Activated B cell treated with CpG ODN at 0.5 μM for 24 hours (primary cell): ENCODE measurements around the gene WDR75. TPM values are rescaled to one million over a fixed set of nuclear protein-coding genes. Genes with fewer than 3 reads are reported as not detected.

Experiments used
- ATAC-seq: fragments of 200-7000 bp; cut with Tn5 transposase; one replicate; pipeline ENCODE4 v1.10.0; 2021; ENCODE audit warnings: low read depth, mild to moderate bottlenecking, moderate library complexity
- CTCF ChIA-PET: fragments of 350-600 bp; sonication (Branson Sonifier 250); formaldehyde crosslinking; loops from one replicate; lab custom pipeline; 2021; ENCODE audit warnings: antibody characterized with exemption; lab: Charles Lee
- POLR2A ChIA-PET: fragments of 350-600 bp; sonication (Branson Sonifier 250); formaldehyde crosslinking; loops from one replicate; lab custom pipeline; 2021; ENCODE audit warnings: antibody characterized with exemption; lab: Charles Lee
- DNase-seq: peaks from one replicate; pipeline ENCODE4 v3.0.0; 2022
- H3K27ac Mint-ChIP-seq: one replicate; pipeline ENCODE4 v1.8.0; 2020; ENCODE audit warnings: mixed read lengths
- H3K27me3 Mint-ChIP-seq: one replicate; pipeline ENCODE4 v1.8.0; 2021; ENCODE audit warnings: mixed read lengths
- H3K36me3 Mint-ChIP-seq: one replicate; pipeline ENCODE4 v1.8.0; 2021; ENCODE audit warnings: low read depth, mixed read lengths
- H3K4me1 Mint-ChIP-seq: one replicate; pipeline ENCODE4 v1.8.0; 2021; ENCODE audit warnings: mixed read lengths
- H3K4me3 Mint-ChIP-seq: one replicate; pipeline ENCODE4 v1.8.0; 2020; ENCODE audit warnings: mild to moderate bottlenecking, mixed read lengths
- H3K9me3 Mint-ChIP-seq: one replicate; pipeline ENCODE4 v1.8.0; 2020; ENCODE audit warnings: mixed read lengths
- intact Hi-C: fragments of 100-400 bp; cut with micrococcal nuclease; formaldehyde crosslinking; loops from one replicate; pipeline ENCODE4 v1.15.1; 2024
- total RNA-seq: library from RNA; stranded (reverse); gene quantifications from 2 replicates; pipeline ENCODE4 v1.2.3, GENCODE V29; 2022
- TF ChIP-seq, protein P1 (sequence below): fragments of 200-600 bp; IDR thresholded peaks from one replicate; pipeline ENCODE4 v1.8.0; 2022; ENCODE audit warnings: antibody characterized with exemption, mild to moderate bottlenecking

The WDR75 gene
- total RNA-seq, 1 donor from 2014 or later = 61.2 TPM

DNA sequence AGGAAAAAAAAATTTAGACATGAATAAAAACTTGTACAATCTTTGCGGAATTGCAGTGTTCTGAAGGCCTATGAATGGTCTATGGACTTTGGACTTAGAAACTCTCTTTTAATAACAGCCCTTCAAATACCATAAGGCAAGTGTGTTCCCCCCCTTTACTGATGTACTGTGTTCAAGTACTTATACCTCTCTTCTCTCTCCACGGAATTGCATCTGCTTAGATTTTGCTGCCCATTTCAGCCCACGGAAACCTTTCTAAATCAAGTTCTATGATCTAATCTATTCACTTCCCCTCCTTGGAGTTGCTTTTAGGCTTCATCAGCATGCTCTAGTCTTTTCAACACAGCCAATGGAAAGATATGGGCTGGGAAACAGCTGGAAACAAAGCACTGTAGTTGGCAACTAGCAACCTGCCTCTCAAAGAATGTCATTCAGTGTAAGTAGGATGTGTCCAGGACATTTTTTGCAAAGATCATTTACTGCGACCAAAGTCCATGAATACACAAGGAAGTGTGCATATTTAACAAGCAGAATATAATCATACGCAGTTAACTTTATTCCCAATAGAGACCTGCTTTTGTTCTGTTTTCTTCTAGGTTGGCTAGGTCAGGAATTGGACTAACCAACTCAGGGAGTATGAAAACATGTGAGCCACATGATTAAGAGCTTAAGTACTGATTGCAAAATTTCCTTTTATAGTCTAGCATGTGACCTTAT, 81.3 kb downstream of the WDR75 start:
- Mint-ChIP-seq H3K36me3 (no peaks in the 10 kb centered on the region), H3K27ac (no peak overlapping the region), H3K4me3 (no peak overlapping the region), H3K27me3 (peaks cover 4% of the 10 kb centered on the region), H3K4me1 (no peaks in the 10 kb centered on the region), H3K9me3 (no peaks in the 10 kb centered on the region)
- ATAC-seq (no peak), DNase-seq (no peak)
- TF ChIP-seq, protein P1, sequence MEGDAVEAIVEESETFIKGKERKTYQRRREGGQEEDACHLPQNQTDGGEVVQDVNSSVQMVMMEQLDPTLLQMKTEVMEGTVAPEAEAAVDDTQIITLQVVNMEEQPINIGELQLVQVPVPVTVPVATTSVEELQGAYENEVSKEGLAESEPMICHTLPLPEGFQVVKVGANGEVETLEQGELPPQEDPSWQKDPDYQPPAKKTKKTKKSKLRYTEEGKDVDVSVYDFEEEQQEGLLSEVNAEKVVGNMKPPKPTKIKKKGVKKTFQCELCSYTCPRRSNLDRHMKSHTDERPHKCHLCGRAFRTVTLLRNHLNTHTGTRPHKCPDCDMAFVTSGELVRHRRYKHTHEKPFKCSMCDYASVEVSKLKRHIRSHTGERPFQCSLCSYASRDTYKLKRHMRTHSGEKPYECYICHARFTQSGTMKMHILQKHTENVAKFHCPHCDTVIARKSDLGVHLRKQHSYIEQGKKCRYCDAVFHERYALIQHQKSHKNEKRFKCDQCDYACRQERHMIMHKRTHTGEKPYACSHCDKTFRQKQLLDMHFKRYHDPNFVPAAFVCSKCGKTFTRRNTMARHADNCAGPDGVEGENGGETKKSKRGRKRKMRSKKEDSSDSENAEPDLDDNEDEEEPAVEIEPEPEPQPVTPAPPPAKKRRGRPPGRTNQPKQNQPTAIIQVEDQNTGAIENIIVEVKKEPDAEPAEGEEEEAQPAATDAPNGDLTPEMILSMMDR = no peak
- ChIA-PET POLR2A (no interaction called here), CTCF (no interaction called here)
- intact Hi-C loops = no loop called here

DNA sequence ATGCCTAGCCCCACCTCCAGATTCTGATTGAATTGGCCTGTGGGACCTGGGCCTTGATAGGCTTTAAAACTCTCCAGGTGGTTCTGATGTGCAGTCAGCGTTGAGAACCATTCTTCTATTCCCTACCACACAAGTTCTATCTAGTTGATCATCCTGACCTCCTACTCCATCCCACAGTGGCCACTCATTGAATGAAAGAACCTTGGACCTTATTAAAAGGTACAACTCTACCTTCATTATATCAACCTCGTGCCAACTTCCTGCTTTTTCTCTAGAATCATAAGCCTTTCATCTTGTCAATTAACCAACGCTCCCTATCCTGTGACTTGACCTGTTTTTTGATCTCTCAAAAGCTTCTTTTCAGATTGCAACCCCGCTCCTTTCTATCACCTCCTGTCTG, 83.5 kb downstream of the WDR75 start:
- Mint-ChIP-seq H3K4me3 (no peak overlapping the region), H3K4me1 (no peaks in the 10 kb centered on the region), H3K27ac (no peak overlapping the region), H3K36me3 (no peaks in the 10 kb centered on the region), H3K27me3 (peaks cover 4% of the 10 kb centered on the region), H3K9me3 (no peaks in the 10 kb centered on the region)
- ATAC-seq (no peak), DNase-seq (no peak)
- intact Hi-C loops = no loop called here
- CTCF ChIA-PET = no interaction called here
- POLR2A ChIA-PET = no interaction called here
- TF ChIP-seq, protein P1 = no peak

Other genes starting within 250 kb of the WDR75 start
- gene SLC40A1, start 139.3 kb downstream of the WDR75 start, total RNA-seq = 0.12 and 0.20 TPM in 2 replicates
- 27.5 and 31.1 TPM in 2 replicates for gene ASNSD1, start 220.0 kb downstream of the WDR75 start, total RNA-seq
- 13.1 and 14.5 TPM in 2 replicates for gene ANKAR, start 233.2 kb downstream of the WDR75 start, total RNA-seq